IMR-90 (cell line): Measurements from ENCODE around the gene FHAD1. TPM values are rescaled to one million over a fixed set of nuclear protein-coding genes. Genes with fewer than 3 reads are reported as not detected.

Source experiments
- ATAC-seq: fragments of 200-7000 bp; cut with Tn5 transposase; 2 replicates; pipeline ENCODE4 v1.9.1; 2020; ENCODE audit warnings: low read depth, mild to moderate bottlenecking, moderate library complexity
- BruUV-seq: library from RNA; stranded (reverse); fragments of 400-500 nt; replicated peaks from 2 replicates; lab custom pipeline; 2021; lab: Mats Ljungman, UMichigan
- CTCF ChIA-PET: fragments of 300-600 bp; formaldehyde crosslinking; extraction: SDS; loops from one replicate; lab custom pipeline; 2021; ENCODE audit warnings: antibody characterized with exemption; lab: Yijun Ruan, JAX
- POLR2A ChIA-PET: fragments of 300-600 bp; sonication (Branson Sonifier 250); formaldehyde crosslinking; loops from one replicate; lab custom pipeline; 2022; ENCODE audit warnings: antibody characterized with exemption; ENCODE audit not compliant: unreplicated experiment; lab: Charles Lee
- DNase-seq: peaks from one replicate; pipeline ENCODE4 v3.0.0; 2013
- H2AFZ ChIP-seq: replicated peaks from 2 replicates; pipeline ENCODE3; 2013; ENCODE audit warnings: low read length, mild to moderate bottlenecking; ENCODE audit not compliant: poor library complexity
- H2AK5ac ChIP-seq: 2 replicates; pipeline ENCODE4 v1.6.1; 2013; ENCODE audit warnings: low read depth, low read length, inconsistent platforms
- H2AK9ac ChIP-seq: replicated peaks from 2 replicates; pipeline ENCODE3; 2013; ENCODE audit warnings: mild to moderate bottlenecking, low read depth, low read length, moderate library complexity; ENCODE audit not compliant: poor library complexity
- H2BK120ac ChIP-seq: 2 replicates; pipeline ENCODE4 v1.6.1; 2013; ENCODE audit warnings: low read depth, low read length, inconsistent platforms
- H2BK15ac ChIP-seq: 3 replicates; pipeline ENCODE4 v1.6.1; 2013; ENCODE audit warnings: low read depth, low read length, inconsistent platforms
- H2BK20ac ChIP-seq: 2 replicates; pipeline ENCODE4 v1.6.1; 2013; ENCODE audit warnings: low read depth, mild to moderate bottlenecking, inconsistent platforms, low read length, moderate library complexity
- H2BK5ac ChIP-seq: 2 replicates; pipeline ENCODE4 v1.6.1; 2013; ENCODE audit warnings: mild to moderate bottlenecking, low read depth, low read length, inconsistent platforms; ENCODE audit not compliant: poor library complexity, severe bottlenecking
- H3K14ac ChIP-seq: replicated peaks from 2 replicates; pipeline ENCODE4 v1.6.1; 2013; ENCODE audit warnings: low read depth, low read length, inconsistent platforms
- H3K18ac ChIP-seq: 2 replicates; pipeline ENCODE4 v1.6.1; 2013; ENCODE audit warnings: low read depth, low read length, control low read depth
- H3K23ac ChIP-seq: 2 replicates; pipeline ENCODE4 v1.6.1; 2013; ENCODE audit warnings: low read depth, low read length, inconsistent platforms
- H3K27ac ChIP-seq: 2 replicates; pipeline ENCODE4 v1.5.1; 2013; ENCODE audit warnings: mild to moderate bottlenecking, control low read depth, low read length; ENCODE audit not compliant: insufficient read depth
- H3K27me3 ChIP-seq: 2 replicates; pipeline ENCODE4 v1.6.1; 2013; ENCODE audit warnings: low read length; ENCODE audit not compliant: control insufficient read depth, insufficient read depth
- H3K36me3 ChIP-seq: 2 replicates; pipeline ENCODE4 v1.6.1; 2013; ENCODE audit warnings: low read length, mixed read lengths; ENCODE audit not compliant: control insufficient read depth, insufficient read depth
- H3K4ac ChIP-seq: 2 replicates; pipeline ENCODE4 v1.6.1; 2013; ENCODE audit warnings: low read depth, low read length, inconsistent platforms
- H3K4me1 ChIP-seq: 2 replicates; pipeline ENCODE4 v1.6.1; 2013; ENCODE audit warnings: low read length, mixed read lengths; ENCODE audit not compliant: control insufficient read depth, insufficient read depth
- H3K4me2 ChIP-seq: 2 replicates; pipeline ENCODE4 v1.6.1; 2013; ENCODE audit warnings: low read depth, mild to moderate bottlenecking, control low read depth, low read length, moderate library complexity
- H3K4me3 ChIP-seq: 2 replicates; pipeline ENCODE4 v1.5.1; 2013; ENCODE audit warnings: low read depth, mild to moderate bottlenecking, control low read depth, low read length, moderate library complexity; ENCODE audit not compliant: insufficient read depth
- H3K56ac ChIP-seq: 2 replicates; pipeline ENCODE4 v1.6.1; 2013; ENCODE audit warnings: low read length, inconsistent platforms; ENCODE audit not compliant: insufficient read depth; ENCODE audit errors: extremely low read depth
- H3K79me1 ChIP-seq, 2 experiments: 2 replicates each; pipeline ENCODE4 v1.6.1; 2013; ENCODE audit warnings: low read length in 2 of 2, inconsistent platforms in 1 of 2, low read depth in 1 of 2
- H3K9ac ChIP-seq: 2 replicates; pipeline ENCODE4 v1.6.1; 2013; ENCODE audit warnings: low read depth, low read length, control low read depth
- H3K9me1 ChIP-seq: 2 replicates; pipeline ENCODE4 v1.6.1; 2013; ENCODE audit warnings: low read length, inconsistent platforms; ENCODE audit not compliant: insufficient read depth
- H3K9me3 ChIP-seq: 2 replicates; pipeline ENCODE4 v1.6.1; 2013; ENCODE audit warnings: low read length; ENCODE audit not compliant: control insufficient read depth, insufficient read depth
- H4K20me1 ChIP-seq: 2 replicates; pipeline ENCODE4 v1.6.1; 2013; ENCODE audit warnings: low read length, inconsistent platforms; ENCODE audit not compliant: insufficient read depth
- H4K5ac ChIP-seq: 2 replicates; pipeline ENCODE4 v1.6.1; 2013; ENCODE audit warnings: mild to moderate bottlenecking, low read depth, low read length, control low read depth
- H4K8ac ChIP-seq, 2 experiments: 2 replicates each; pipeline ENCODE4 v1.6.1; 2013; ENCODE audit warnings: low read depth in 2 of 2, low read length in 2 of 2, control low read depth in 1 of 2, inconsistent platforms in 1 of 2
- H4K91ac ChIP-seq: 2 replicates; pipeline ENCODE4 v1.6.1; 2013; ENCODE audit warnings: low read depth, low read length, inconsistent platforms; ENCODE audit not compliant: insufficient read depth
- BHLHE40 ChIP-seq: fragments of 150-350 bp; IDR thresholded peaks from 2 replicates; pipeline ENCODE4 v1.6.1; 2016; ENCODE audit warnings: mild to moderate bottlenecking, low read depth, low read length
- CHD1 ChIP-seq: IDR thresholded peaks from 2 replicates; pipeline ENCODE4 v1.6.1; 2012; ENCODE audit warnings: low read depth, low read length, improper control_type of control experiment
- FOS ChIP-seq: fragments of 150-350 bp; IDR thresholded peaks from 2 replicates; pipeline ENCODE4 v1.6.1; 2016; ENCODE audit warnings: low read depth, low read length
- MXI1 ChIP-seq: IDR thresholded peaks from 2 replicates; pipeline ENCODE4 v1.6.1; 2012; ENCODE audit warnings: low read depth, mild to moderate bottlenecking, low read length, moderate library complexity, borderline replicate concordance
- NFE2L2 ChIP-seq: fragments of 150-350 bp; IDR thresholded peaks from 2 replicates; pipeline ENCODE4 v1.6.1; 2016; ENCODE audit warnings: low read depth, mild to moderate bottlenecking, low read length
- POLR2A ChIP-seq: IDR thresholded peaks from 2 replicates; pipeline ENCODE4 v1.6.1; 2012; ENCODE audit warnings: mild to moderate bottlenecking, low read depth, low read length
- RAD21 ChIP-seq: IDR thresholded peaks from 2 replicates; pipeline ENCODE4 v1.6.1; 2012; ENCODE audit warnings: low read length, improper control_type of control experiment
- RCOR1 ChIP-seq: IDR thresholded peaks from 2 replicates; pipeline ENCODE4 v1.6.1; 2012; ENCODE audit warnings: mild to moderate bottlenecking, low read length, improper control_type of control experiment; ENCODE audit not compliant: insufficient replicate concordance
- SMC3 ChIP-seq: fragments of 150-350 bp; IDR thresholded peaks from 2 replicates; pipeline ENCODE4 v1.6.1; 2016; ENCODE audit warnings: low read depth, mild to moderate bottlenecking, antibody characterized with exemption, low read length, moderate library complexity
- USF2 ChIP-seq: fragments of 150-350 bp; IDR thresholded peaks from 2 replicates; pipeline ENCODE4 v1.6.1; 2017; ENCODE audit warnings: mild to moderate bottlenecking, antibody characterized with exemption, low read length, low read depth
- WGBS, 2 experiments: methylation state at CpG; one replicate each; pipeline versions ENCODE4 v1.1.5 to v1.1.7; 2013; ENCODE audit warnings: missing lambda C conversion rate in 2 of 2; ENCODE audit not compliant: insufficient read length in 1 of 2; ENCODE audit errors: extremely low coverage in 2 of 2; 5-methylcytosine and 5-hydroxymethylcytosine counted together
- dilution Hi-C: fragments of 300-500 bp; cut with HindIII; formaldehyde crosslinking; loops from one replicate; pipeline ENCODE4 v1.14.3; 2018; ENCODE audit warnings: low sequenced_read_pairs; ENCODE audit not compliant: unreplicated experiment
- in situ Hi-C: fragments of 300-500 bp; cut with MboI; formaldehyde crosslinking; loops from 3 replicates; pipeline ENCODE4 v1.14.3; 2019; ENCODE audit warnings: low sequenced_read_pairs, inconsistent platforms, mixed read lengths
- intact Hi-C: fragments of 100-400 bp; cut with micrococcal nuclease; formaldehyde crosslinking; loops from 2 replicates; pipeline ENCODE4 v1.10.0; 2022
- polyA plus RNA-seq, 3 experiments: library from polyadenylated mRNA; depleted of rRNA; stranded (reverse); fragments of >200 nt; gene quantifications; 2 replicates each; pipeline ENCODE4 v1.2.3, GENCODE V29; 2012; ENCODE audit warnings: low replicate concordance in 1 of 3
- total RNA-seq: library from RNA; depleted of rRNA; stranded (reverse); fragments of >200 nt; gene quantifications from 2 replicates; pipeline ENCODE4 v1.2.3, GENCODE V29; 2012

The FHAD1 gene
- total and polyA plus RNA-seq, 2 of the 4 experiments (the other 2 are of a cell fraction), result not detected

DNA sequence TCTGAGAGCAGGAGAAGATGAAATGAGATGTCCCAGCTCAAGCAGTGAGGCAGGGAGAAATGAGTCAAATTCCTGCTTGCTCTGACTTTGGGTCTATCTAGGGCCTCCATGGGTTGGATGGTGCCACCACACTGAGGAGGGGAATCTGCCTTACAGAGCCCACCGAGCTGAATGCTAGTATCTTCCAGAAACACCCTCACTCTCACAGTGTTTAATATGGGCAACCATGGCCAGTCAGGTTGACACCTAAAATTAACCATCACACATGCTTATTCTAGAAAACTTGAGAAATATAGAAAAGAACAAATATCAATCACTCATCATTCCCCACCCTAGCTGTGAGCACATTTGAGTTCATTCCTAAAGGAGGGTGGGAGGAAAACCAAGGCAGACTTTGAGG is 29.4 kb upstream of the FHAD1 start:
- no peak overlapping the region for H3K14ac ChIP-seq
- H3K27me3 ChIP-seq, result no peaks in the 10 kb centered on the region
- peaks cover 21% of the 10 kb centered on the region for H3K4me1 ChIP-seq
- BruUV-seq, result no TSS peak
- H2BK15ac ChIP-seq, result no peak overlapping the region
- no peak overlapping the region for H2BK120ac ChIP-seq
- H3K4me3 ChIP-seq, result no peak overlapping the region
- H4K20me1 ChIP-seq, result peaks cover 11% of the 10 kb centered on the region; the same call in 1 of the 2 replicates
- H3K4ac ChIP-seq, result no peak overlapping the region
- H3K9me1 ChIP-seq, result peaks cover 23% of the 10 kb centered on the region
- ChIA-PET CTCF (no interaction called here), POLR2A (no interaction called here)
- no peak overlapping the region for H2AK9ac ChIP-seq
- H4K8ac ChIP-seq, result no peak overlapping the region
- in situ Hi-C loops (no loop called here), intact Hi-C loops (no loop called here), dilution Hi-C loops (no loop called here)
- H3K18ac ChIP-seq, result no peak overlapping the region
- DNase-seq (no peak), ATAC-seq (no peak)
- H3K79me1 ChIP-seq, result peaks cover 12 to 52% of the 10 kb centered on the region in 2 experiments; a peak in 3 of 4 replicates
- H2BK5ac ChIP-seq, result no peak overlapping the region
- peaks cover 30% of the 10 kb centered on the region for H3K36me3 ChIP-seq
- no peak overlapping the region for H2AFZ ChIP-seq
- H3K23ac ChIP-seq, result no peak overlapping the region
- H2BK20ac ChIP-seq, result no peak overlapping the region
- TF ChIP-seq USF2, result no peak
- TF ChIP-seq MXI1, result no peak
- no peak for TF ChIP-seq FOS
- no peak for TF ChIP-seq RAD21
- TF ChIP-seq SMC3, result no peak
- TF ChIP-seq BHLHE40, result no peak
- no peak for TF ChIP-seq RCOR1
- no peak for TF ChIP-seq NFE2L2
- no peak for TF ChIP-seq CHD1
- TF ChIP-seq POLR2A, result no peak
- H3K9me3 ChIP-seq, result no peaks in the 10 kb centered on the region
- H3K9ac ChIP-seq, result no peak overlapping the region
- no peak overlapping the region for H3K4me2 ChIP-seq
- no peak overlapping the region for H3K56ac ChIP-seq
- no CpG with 5 or more reads among the region's 1 CpG for WGBS, 2 experiments
- no peak overlapping the region for H4K5ac ChIP-seq
- H3K27ac ChIP-seq, result no peak overlapping the region
- H4K91ac ChIP-seq, result no peak overlapping the region
- H2AK5ac ChIP-seq, result no peak overlapping the region
